ENCODE data around the gene TTC9. TPM values are rescaled to one million over a fixed set of nuclear protein-coding genes. Genes with fewer than 3 reads are reported as not detected.

The TTC9 gene
- total RNA-seq, 2 donors from 2014 or later, result 1.6 to 2.6 TPM

- intact Hi-C loops (cut with DNase I), result no loop called here
- H3K27ac ChIP-seq, result no peak overlapping the region
- WGBS, 2 donors, result 81 to 85% methylated on average over 3 of the region's 3 CpGs
- H3K4me1 ChIP-seq, result peaks cover 11% of the 10 kb centered on the region
- H3K4me3 ChIP-seq, result no peak overlapping the region
- TF ChIP-seq CTCF (IDR thresholded peaks at IDR 0.05), result no peak
- no peak for TF ChIP-seq POLR2A (IDR thresholded peaks at IDR 0.05)
- no peaks in the 10 kb centered on the region for H3K27me3 ChIP-seq
- no peaks in the 10 kb centered on the region for H3K36me3 ChIP-seq (replicated peaks in 1 of 2; ENCODE audit: insufficient read depth in 1 of 2, low read depth in 2 of 2)
- H3K9me3 ChIP-seq, result no peaks in the 10 kb centered on the region
- ATAC-seq (no peak), DNase-seq (no peak)
These were observed 82.4 kb downstream of the TTC9 start for GRCh38 chr14:70724110-70724509.

- DNase-seq (no peak), ATAC-seq (no peak)
- no peaks in the 10 kb centered on the region for H3K27me3 ChIP-seq
- H3K4me1 ChIP-seq, result peaks cover 11% of the 10 kb centered on the region
- intact Hi-C loops (cut with DNase I), result no loop called here
- WGBS, 2 donors, result 84 to 86% methylated on average over 6 of the region's 6 CpGs
- no peaks in the 10 kb centered on the region for H3K9me3 ChIP-seq
- no peak overlapping the region for H3K4me3 ChIP-seq
- H3K36me3 ChIP-seq (replicated peaks in 1 of 2; ENCODE audit: insufficient read depth in 1 of 2, low read depth in 2 of 2), result peaks cover 0 to 3% of the 10 kb centered on the region in 2 donors
- no peak for TF ChIP-seq CTCF (IDR thresholded peaks at IDR 0.05)
- H3K27ac ChIP-seq, result no peak overlapping the region
These were observed 83.2 kb downstream of the TTC9 start for GRCh38 chr14:70724944-70725343.

Small RNA genes lying within 50 kb of the gene (small RNA-seq; reads per million reads assigned to genes)
- not detected for gene RN7SL77P

Other genes starting within 250 kb of the TTC9 start
- 10 to 100 TPM; 10.5 to 21.5 TPM for gene SYNJ2BP, start 224.8 kb upstream of the TTC9 start, total RNA-seq
- gene ADAM21, start 189.7 kb upstream of the TTC9 start, total RNA-seq, result under 1 TPM in 1 of 2 donors, not detected in 1; 0.52 TPM
- 1 to 10 TPM; 1.3 to 3.1 TPM for gene ADAM20, start 106.9 kb upstream of the TTC9 start, total RNA-seq
- 10 to 100 TPM; 22.4 to 29.8 TPM for gene MED6, start 41.3 kb upstream of the TTC9 start, total RNA-seq
- gene MAP3K9, start 167.6 kb downstream of the TTC9 start, total RNA-seq, result 10 to 100 TPM in 1 of 2 donors, 1 to 10 TPM in 1; 5.4 to 10.9 TPM

Measured in body of pancreas (tissue), 4 donors.